Spleen (tissue), 11 donors: ENCODE data around the gene RAB1B. TPM values are rescaled to one million over a fixed set of nuclear protein-coding genes. Genes with fewer than 3 reads are reported as not detected.

Experiments
- DNase-seq: peaks from one replicate; pipeline ENCODE4 v3.0.0-alpha.2; 2020
- H3K27ac ChIP-seq, 8 donors: fragments of 200-600 bp; sonication (generic) in 7 of 8; 1 replicate in 4 of 8; 2 replicates in 4 of 8; pipeline versions ENCODE4 v1.5.0 to v1.8.0; 2016 to 2021; ENCODE audit warnings: inconsistent platforms in 4 of 8, mild to moderate bottlenecking in 4 of 8, moderate library complexity in 1 of 8
- H3K27me3 ChIP-seq, 7 donors: fragments of 200-600 bp; sonication (generic) in 6 of 7; replicated peaks in 1 of 7; 1 replicate in 4 of 7; 2 replicates in 3 of 7; pipeline versions ENCODE4 v1.5.0 to v1.8.0; 2016 to 2021; ENCODE audit warnings: inconsistent platforms in 3 of 7, mild to moderate bottlenecking in 1 of 7
- H3K36me3 ChIP-seq, 6 donors: fragments of 200-600 bp; sonication (generic) in 5 of 6; 1 replicate in 4 of 6; 2 replicates in 2 of 6; pipeline versions ENCODE4 v1.5.0 to v1.8.0; 2016 to 2021; ENCODE audit warnings: inconsistent platforms in 2 of 6
- H3K4me1 ChIP-seq, 6 donors: fragments of 200-600 bp; sonication (generic) in 5 of 6; 1 replicate in 3 of 6; 2 replicates in 3 of 6; pipeline versions ENCODE4 v1.5.0 to v1.8.0; 2016 to 2021; ENCODE audit warnings: inconsistent platforms in 3 of 6
- H3K4me3 ChIP-seq, 8 donors: fragments of 200-600 bp; sonication (generic) in 7 of 8; 1 replicate in 4 of 8; 2 replicates in 4 of 8; pipeline versions ENCODE4 v1.5.0 to v1.8.0; 2016 to 2021; ENCODE audit warnings: inconsistent platforms in 4 of 8, mild to moderate bottlenecking in 4 of 8, moderate library complexity in 2 of 8
- H3K9me3 ChIP-seq, 8 donors: fragments of 200-600 bp; sonication (generic) in 7 of 8; 1 replicate in 4 of 8; 2 replicates in 4 of 8; pipeline versions ENCODE4 v1.5.0 to v1.8.0; 2016 to 2021; ENCODE audit warnings: inconsistent platforms in 4 of 8
- CTCF ChIP-seq, 11 experiments: fragments of 200-600 bp in 7 of 11; fragments of 450-650 bp in 4 of 11; sonication (generic) in 4 of 11; IDR thresholded peaks in 8 of 11; conservative IDR thresholded peaks in 3 of 11; 1 replicate in 7 of 11; 2 replicates in 4 of 11; pipeline versions ENCODE4 v1.4.0 to v1.8.0; 2016 to 2021; ENCODE audit warnings: antibody characterized with exemption in 11 of 11, inconsistent platforms in 4 of 11, mild to moderate bottlenecking in 1 of 11
- POLR2A ChIP-seq, 3 donors: fragments of 450-650 bp; IDR thresholded peaks; one replicate each; pipeline ENCODE4 v1.5.1; 2017; ENCODE audit warnings: antibody characterized with exemption in 3 of 3, mild to moderate bottlenecking in 1 of 3
- POLR2AphosphoS5 ChIP-seq, 3 donors: sonication (generic); formaldehyde crosslinking; IDR thresholded peaks; one replicate each; pipeline ENCODE4 v1.5.1; 2017; ENCODE audit warnings: antibody characterized with exemption in 3 of 3
- WGBS, 5 donors: extraction: QIAGEN DNeasy Blood & Tissue Kit in 3 of 5; methylation state at CpG; one replicate each; pipeline versions ENCODE4 v1.1.5 to v1.1.7; 2013 to 2018; 5-methylcytosine and 5-hydroxymethylcytosine counted together
- intact Hi-C: fragments of 100-400 bp; cut with DNase I; formaldehyde crosslinking; loops from one replicate; pipeline ENCODE4 v1.15.0; 2023; ENCODE audit warnings: low total_unique reads
- polyA plus RNA-seq, 3 donors: library from polyadenylated mRNA; stranded (reverse); fragments of 200-250 nt; gene quantifications; one replicate each; pipeline ENCODE4 v1.2.1, GENCODE V29; 2013
- total RNA-seq, 7 donors: library from RNA; depleted of rRNA in 3 of 7; stranded (reverse); fragments of >200 nt in 3 of 7; fragmentation: NEBNext Ultra II Directional in 4 of 7; extraction: Animal tissue kit (Norgen Biotek cat#: 25700) in 4 of 7; gene quantifications; one replicate each; pipeline versions ENCODE4 v1.1.0 to v1.2.1, GENCODE V29; 2016 to 2021
- donor health status: healthy with polysubstance abuse.
- donor health status: DM: no; HTN: no; CAD: no; lungs with moderate emphysema.
- donor health status: DM: no; HTN: no; CAD: no.
- donor health status: Bipolar disorder and iron deficiency.
- donor health status: healthy.
- donor health status: DM: no; HTN: no; CAD: no.
- donor health status: DM: yes; HTN: yes; CAD: no.

The RAB1B gene
- total and polyA plus RNA-seq, 10 donors, result 66.8 to 150 (median 116) TPM

DNA sequence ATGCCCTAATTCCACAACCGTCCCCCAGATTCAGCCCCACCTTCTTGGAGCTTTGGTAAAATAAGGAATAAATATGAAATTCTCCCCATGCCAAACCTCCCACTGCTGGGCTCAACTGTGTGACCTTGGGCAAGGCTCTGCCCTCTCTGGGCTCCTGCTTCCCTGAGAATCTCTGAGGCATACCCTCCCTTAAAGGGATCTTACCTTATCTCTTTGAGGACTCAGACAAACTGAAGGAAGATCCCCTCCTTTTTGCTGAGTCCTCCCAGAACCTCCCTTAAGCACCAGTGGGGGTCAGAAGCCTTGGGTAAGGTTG is 45.7 kb downstream of the RAB1B start:
- H3K27me3 ChIP-seq, result peaks cover 0 to 26% (median 0%) of the 10 kb centered on the region in 7 donors
- no peaks in the 10 kb centered on the region for H3K36me3 ChIP-seq
- peaks cover 19 to 80% (median 52%) of the 10 kb centered on the region in 6 donors for H3K4me1 ChIP-seq
- H3K27ac ChIP-seq, result peak overlapping the region; percentile 7 to 93 (median 90)
- intact Hi-C loops, result loop anchor here (5.0 kb wide), 1 partner anchor 73 kb away; no protein-coding TSS in a partner anchor
- H3K9me3 ChIP-seq, result no peaks in the 10 kb centered on the region
- DNase-seq, result no peak
- peak overlapping the region in 1 of 8 donors; percentile 77 for H3K4me3 ChIP-seq
- WGBS, 5 donors, result 80 to 100% (median 93%) methylated on average over 1 of the region's 1 CpG
- TF ChIP-seq POLR2A (IDR thresholded peaks at IDR 0.05), result no peak

- 85 to 89% (median 87%) methylated on average over 11 to 17 of the region's 17 CpGs for WGBS, 5 donors
- Histone ChIP-seq H3K27me3 (peaks cover 0 to 26% (median 0%) of the 10 kb centered on the region in 7 donors), H3K9me3 (no peaks in the 10 kb centered on the region), H3K4me3 (no peak overlapping the region), H3K36me3 (no peaks in the 10 kb centered on the region), H3K27ac (peak overlapping the region in 4 of 8 donors; percentile 83 to 93 (median 92)), H3K4me1 (peaks cover 19 to 84% (median 53%) of the 10 kb centered on the region in 6 donors)
- DNase-seq, result no peak
- TF ChIP-seq POLR2AphosphoS5 (IDR thresholded peaks at IDR 0.05), result no peak
- TF ChIP-seq POLR2A (IDR thresholded peaks at IDR 0.05), result no peak
- TF ChIP-seq CTCF (IDR thresholded peaks at IDR 0.05 in 8 of 11, conservative IDR thresholded peaks at IDR 0.05 in 3 of 11), result no peak
- intact Hi-C loops, result loop anchor here (5.0 kb wide), 1 partner anchor 72 kb away; no protein-coding TSS in a partner anchor
Measured at GRCh38 chr11:66314561-66315497, 46.4 kb downstream of the RAB1B start.

GRCh38 chr11:66315498-66315885 is 47.1 kb downstream of the RAB1B start:
- Histone ChIP-seq H3K36me3 (no peaks in the 10 kb centered on the region), H3K9me3 (no peaks in the 10 kb centered on the region), H3K27me3 (peaks cover 0 to 26% (median 0%) of the 10 kb centered on the region in 7 donors), H3K4me1 (peaks cover 19 to 84% (median 53%) of the 10 kb centered on the region in 6 donors), H3K27ac (peak overlapping the region in 3 of 8 donors; percentile 85 to 93 (median 91)), H3K4me3 (peak overlapping the region in 3 of 8 donors; percentile 23 to 41 (median 28))
- DNase-seq, result no peak
- WGBS, 5 donors, result 85 to 93% (median 91%) methylated on average over 14 of the region's 14 CpGs
- intact Hi-C loops, result no loop called here
- TF ChIP-seq CTCF (IDR thresholded peaks at IDR 0.05 in 8 of 11, conservative IDR thresholded peaks at IDR 0.05 in 3 of 11), result no peak
- no peak for TF ChIP-seq POLR2A (IDR thresholded peaks at IDR 0.05)
- TF ChIP-seq POLR2AphosphoS5 (IDR thresholded peaks at IDR 0.05), result no peak

DNA sequence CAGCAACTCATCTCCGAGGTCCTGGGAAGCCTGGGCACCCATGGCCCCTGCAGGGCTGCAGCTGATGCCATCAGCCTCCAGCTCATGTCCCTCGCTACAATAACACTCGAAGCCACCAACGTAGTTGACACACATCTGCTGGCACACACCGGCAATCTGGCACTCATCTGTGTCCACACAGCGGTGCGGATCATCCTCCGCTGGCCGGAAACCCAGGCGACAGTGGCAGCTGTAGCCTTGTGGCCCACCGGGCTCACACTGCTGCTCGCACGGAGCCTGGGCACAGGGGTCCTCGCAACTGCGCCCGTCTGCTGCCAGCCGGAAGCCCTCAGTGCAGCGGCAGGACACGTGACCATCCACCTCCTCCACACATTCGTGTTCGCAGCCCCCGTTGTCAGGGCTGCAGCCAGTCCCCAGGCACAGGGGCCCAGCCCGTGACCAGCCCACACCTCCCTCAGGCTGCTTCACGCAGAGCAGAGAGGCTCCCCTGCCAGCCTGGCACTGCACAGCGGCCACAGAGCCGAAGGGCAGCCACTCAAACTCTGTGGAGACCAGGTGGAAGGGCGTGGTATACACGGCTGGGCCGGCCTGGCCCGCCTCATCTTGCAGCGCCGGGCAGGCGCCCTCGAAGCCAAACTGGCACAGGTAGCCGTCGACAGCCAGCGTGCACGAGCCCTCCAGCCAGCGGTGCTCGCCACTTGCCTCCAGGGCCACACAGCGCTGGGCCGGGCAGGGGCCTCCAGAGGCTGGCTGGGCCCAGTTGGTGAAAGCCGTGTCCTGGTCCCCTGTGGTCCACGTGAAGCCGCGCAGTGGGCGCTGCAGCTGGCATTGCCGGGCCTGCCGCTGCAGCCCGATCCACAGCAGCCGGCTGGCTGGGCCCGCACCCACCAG is 47.7 kb downstream of the RAB1B start:
- Histone ChIP-seq H3K27ac (peak overlapping the region in 7 of 8 donors; percentile 66 to 91 (median 82)), H3K9me3 (no peaks in the 10 kb centered on the region), H3K4me3 (peak overlapping the region in 7 of 8 donors; percentile 10 to 54 (median 28)), H3K36me3 (no peaks in the 10 kb centered on the region), H3K27me3 (peaks cover 0 to 26% (median 0%) of the 10 kb centered on the region in 7 donors), H3K4me1 (peaks cover 19 to 83% (median 53%) of the 10 kb centered on the region in 6 donors)
- intact Hi-C loops, result no loop called here
- WGBS, 5 donors, result 72 to 89% (median 84%) methylated on average over 29 to 52 of the region's 52 CpGs
- no peak for TF ChIP-seq CTCF (IDR thresholded peaks at IDR 0.05 in 8 of 11, conservative IDR thresholded peaks at IDR 0.05 in 3 of 11)
- no peak for TF ChIP-seq POLR2A (IDR thresholded peaks at IDR 0.05)
- TF ChIP-seq POLR2AphosphoS5 (IDR thresholded peaks at IDR 0.05), result peak in 2 of 3 donors; percentile 37 to 56
- peak; percentile 79 for DNase-seq
